ENCODE results near the gene LRP1B.

The LRP1B gene

DNA sequence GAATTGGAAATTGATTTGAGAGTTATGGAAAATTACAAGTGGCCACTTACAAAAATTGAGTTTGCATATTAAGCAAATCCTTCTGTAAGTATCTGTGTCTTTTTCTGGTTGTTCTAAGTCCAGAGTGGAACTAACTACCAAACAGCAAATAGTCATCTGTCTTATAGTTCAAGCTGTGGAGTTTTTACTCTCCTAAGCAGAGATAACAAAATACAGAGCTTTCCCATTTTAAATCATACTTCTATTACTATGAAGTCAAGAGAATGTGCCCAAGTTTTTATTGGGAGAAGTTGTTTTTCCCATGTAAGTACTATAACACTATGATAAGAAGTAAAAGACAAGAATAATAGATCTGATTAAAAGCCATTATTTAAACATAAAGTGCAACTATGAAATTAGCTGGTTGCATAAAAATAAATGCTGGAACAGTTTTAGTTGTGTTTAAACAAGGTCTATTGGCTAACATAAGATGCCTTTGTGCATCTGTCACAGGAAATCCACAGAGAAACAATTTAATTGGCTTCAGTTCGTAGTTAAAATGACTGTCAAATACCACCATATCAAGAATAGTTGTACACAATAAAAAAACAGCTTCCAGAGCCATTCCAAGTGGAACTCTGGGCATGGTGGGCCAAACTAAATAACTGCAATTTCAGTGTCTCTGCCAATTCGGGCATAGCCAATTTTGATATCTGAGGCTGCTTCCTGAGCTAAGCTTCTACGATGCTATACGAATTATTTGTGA lies 1883.2 kb downstream of the LRP1B start:
- TF ChIP-seq CTCF (conservative IDR thresholded peaks at IDR 0.05): no peak
- no peak overlapping the region for H3K27ac ChIP-seq

DNA sequence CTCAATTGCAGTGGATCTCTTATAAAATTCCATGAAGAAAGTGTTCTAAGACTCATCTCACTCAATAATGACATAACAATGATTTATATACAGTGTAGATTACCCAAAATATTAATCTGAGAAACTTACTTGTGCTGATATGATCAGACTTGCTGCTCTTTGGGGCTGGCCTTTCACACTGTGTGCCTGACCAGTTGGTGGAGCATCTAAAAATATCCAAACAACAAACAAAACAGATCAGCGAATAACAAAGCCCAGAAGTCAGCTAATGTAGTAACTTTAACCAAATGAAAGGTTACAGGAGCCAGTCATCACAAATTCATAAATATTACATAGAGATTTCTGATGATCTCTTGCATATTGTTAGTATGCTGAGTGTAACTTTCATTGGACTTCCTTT lies 1883.9 kb downstream of the LRP1B start:
- TF ChIP-seq CTCF (conservative IDR thresholded peaks at IDR 0.05): no peak
- no peak overlapping the region for H3K27ac ChIP-seq

- TF ChIP-seq CTCF (conservative IDR thresholded peaks at IDR 0.05): no peak
Observed at GRCh38 chr2:140246058-140246457, 1884.8 kb downstream of the LRP1B start.

GRCh38 chr2:140242889-140243288 lies 1887.9 kb downstream of the LRP1B start:
- H3K27ac ChIP-seq: no peak overlapping the region
- no peak for TF ChIP-seq CTCF (conservative IDR thresholded peaks at IDR 0.05)

More at GRCh38 chr2:140246058-140246457, 1884.8 kb downstream of the LRP1B start:
- H3K27ac ChIP-seq: no peak overlapping the region

- TF ChIP-seq CTCF (conservative IDR thresholded peaks at IDR 0.05): no peak
- no peak overlapping the region for H3K27ac ChIP-seq
Observed at GRCh38 chr2:140234116-140234515, 1896.7 kb downstream of the LRP1B start.

DNA sequence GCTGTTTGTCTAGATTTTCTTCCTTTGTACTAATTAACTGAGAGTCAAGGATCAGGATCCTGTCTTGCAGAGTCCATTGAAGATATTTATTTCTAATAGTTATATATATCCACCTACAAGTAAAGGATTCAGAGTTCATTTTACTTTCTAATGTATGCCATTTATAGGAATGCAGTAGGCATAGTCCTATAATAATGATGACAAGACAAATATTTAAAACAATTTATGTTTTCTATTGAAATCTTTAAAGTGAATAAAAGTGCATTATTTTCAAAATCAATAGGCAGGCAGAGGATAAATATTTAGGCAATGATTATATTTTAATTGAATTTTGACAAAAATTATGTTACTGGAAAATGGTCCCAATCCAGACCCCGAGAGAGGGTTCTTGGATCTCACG lies 1919.9 kb downstream of the LRP1B start:
- TF ChIP-seq CTCF (conservative IDR thresholded peaks at IDR 0.05): no peak

GRCh38 chr2:140205093-140205492 lies 1925.7 kb downstream of the LRP1B start:
- TF ChIP-seq CTCF (conservative IDR thresholded peaks at IDR 0.05): no peak
- no peak overlapping the region for H3K27ac ChIP-seq

More for the DNA sequence above, 1919.9 kb downstream of the LRP1B start:
- no peak overlapping the region for H3K27ac ChIP-seq
